ENCODE data around the gene PCDHAC2. TPM values are rescaled to one million over a fixed set of nuclear protein-coding genes. Genes with fewer than 3 reads are reported as not detected.

The PCDHAC2 gene, protein sequence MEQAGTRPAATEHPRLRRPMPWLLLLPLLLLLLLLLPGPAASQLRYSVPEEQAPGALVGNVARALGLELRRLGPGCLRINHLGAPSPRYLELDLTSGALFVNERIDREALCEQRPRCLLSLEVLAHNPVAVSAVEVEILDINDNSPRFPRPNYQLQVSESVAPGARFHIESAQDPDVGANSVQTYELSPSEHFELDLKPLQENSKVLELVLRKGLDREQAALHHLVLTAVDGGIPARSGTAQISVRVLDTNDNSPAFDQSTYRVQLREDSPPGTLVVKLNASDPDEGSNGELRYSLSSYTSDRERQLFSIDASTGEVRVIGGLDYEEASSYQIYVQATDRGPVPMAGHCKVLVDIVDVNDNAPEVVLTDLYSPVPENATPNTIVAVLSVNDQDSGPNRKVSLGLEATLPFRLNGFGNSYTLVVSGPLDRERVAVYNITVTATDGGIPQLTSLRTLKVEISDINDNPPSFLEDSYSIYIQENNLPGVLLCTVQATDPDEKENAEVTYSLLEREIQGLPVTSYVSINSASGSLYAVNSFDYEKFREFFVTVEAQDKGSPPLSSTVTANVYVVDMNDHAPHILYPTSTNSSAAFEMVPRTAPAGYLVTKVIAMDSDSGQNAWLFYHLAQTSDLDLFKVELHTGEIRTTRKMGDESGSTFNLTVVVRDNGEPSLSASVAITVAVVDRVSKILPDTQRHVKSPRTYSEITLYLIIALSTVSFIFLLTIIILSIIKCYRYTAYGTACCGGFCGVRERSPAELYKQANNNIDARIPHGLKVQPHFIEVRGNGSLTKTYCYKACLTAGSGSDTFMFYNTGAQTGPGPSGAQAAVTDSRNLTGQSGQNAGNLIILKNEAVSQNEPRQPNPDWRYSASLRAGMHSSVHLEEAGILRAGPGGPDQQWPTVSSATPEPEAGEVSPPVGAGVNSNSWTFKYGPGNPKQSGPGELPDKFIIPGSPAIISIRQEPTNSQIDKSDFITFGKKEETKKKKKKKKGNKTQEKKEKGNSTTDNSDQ
- 12.6 and 17.1 TPM in 2 replicates for total RNA-seq (2022)
- percentile 58 among the genes with signal in this experiment for Bru-seq, nascent RNA
- percentile 85 among the genes with signal in this experiment for BruChase-seq, experiment 1, labeled RNA remaining after a 6-hour chase
- percentile 79 among the genes with signal in this experiment for BruChase-seq, experiment 2, labeled RNA remaining after a 2-hour chase
- long read RNA-seq, full-length matches to known transcripts = 5 of 5 reads
- long read RNA-seq, partial matches to known transcripts = 0 of 5 reads
- long read RNA-seq, other reads (novel, unspliced or antisense) = 0 of 5 reads

DNA sequence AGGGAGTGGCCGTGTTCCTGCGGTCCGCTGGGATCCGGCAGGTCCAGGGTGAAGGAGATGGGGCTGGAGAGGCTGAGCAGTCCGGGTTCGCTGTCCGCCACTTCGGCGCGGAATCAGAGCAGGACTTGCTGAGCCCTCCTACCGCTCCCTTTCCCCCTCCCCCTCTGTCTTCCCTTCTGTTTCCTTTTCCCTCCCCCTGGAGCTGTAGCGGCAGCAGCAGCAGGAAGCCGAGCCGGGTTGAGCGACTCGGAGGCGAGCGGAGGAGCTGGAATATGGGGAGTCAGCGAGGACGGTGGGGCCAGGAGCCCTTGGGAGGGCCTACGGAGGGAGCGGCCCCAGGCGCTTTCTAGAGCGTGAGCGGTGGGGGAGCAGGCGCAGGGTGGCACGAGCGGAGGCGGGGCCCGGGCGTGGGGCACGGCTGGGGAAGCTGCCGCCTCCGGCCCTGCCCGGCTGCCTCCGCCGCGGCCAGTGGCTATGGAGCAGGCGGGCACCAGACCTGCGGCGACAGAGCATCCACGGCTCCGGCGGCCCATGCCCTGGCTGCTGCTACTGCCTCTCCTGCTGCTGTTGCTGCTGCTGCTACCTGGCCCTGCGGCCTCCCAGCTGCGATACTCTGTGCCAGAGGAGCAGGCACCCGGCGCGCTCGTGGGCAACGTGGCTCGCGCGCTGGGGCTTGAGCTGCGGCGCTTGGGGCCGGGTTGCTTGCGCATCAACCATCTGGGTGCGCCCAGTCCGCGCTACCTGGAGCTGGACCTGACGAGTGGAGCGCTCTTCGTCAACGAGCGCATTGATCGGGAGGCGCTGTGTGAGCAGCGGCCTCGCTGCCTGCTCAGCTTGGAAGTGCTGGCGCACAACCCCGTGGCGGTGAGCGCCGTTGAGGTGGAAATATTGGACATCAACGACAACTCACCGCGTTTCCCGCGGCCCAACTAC is at the start of gene PCDHAC2:
Gene PCDHAC2 (plus strand): TSS at position 184 of the 933 bp plus-strand sequence. CDS start 291 bp downstream, at position 475.
- peak within 1 kb of the TSS; percentile 99 for H3K4me3 Mint-ChIP-seq (ENCODE audit: low read depth, unreplicated experiment)
- intact Hi-C loops (cut with micrococcal nuclease; ENCODE audit: unreplicated experiment) = loop anchor here (1.0 to 2.0 kb wide), 2 partner anchors 38 to 75 kb away; no protein-coding TSS in a partner anchor
- H3K36me3 Mint-ChIP-seq (ENCODE audit: insufficient read depth, unreplicated experiment) = peaks cover 17% of the 10 kb centered on the region
- no peak for TF ChIP-seq CTCF (IDR thresholded peaks at IDR 0.05; ENCODE audit: unreplicated experiment)
- no peaks in the 10 kb centered on the region for H3K27me3 Mint-ChIP-seq (ENCODE audit: unreplicated experiment)
- no peaks in the 10 kb centered on the region for H3K9me3 Mint-ChIP-seq (ENCODE audit: low read depth, unreplicated experiment)
- peak within 1 kb of the TSS; percentile 97 for H3K27ac Mint-ChIP-seq (ENCODE audit: unreplicated experiment)
- peak; percentile 86 for DNase-seq
- peaks cover 50% of the 10 kb centered on the region for H3K4me1 Mint-ChIP-seq (ENCODE audit: low read depth, unreplicated experiment)
- CTCF ChIA-PET = interaction anchor here (0.8 to 2.1 kb wide), 7 partner anchors 10 to 84 kb away, joined by 3 to 13 read pairs (median 3); no protein-coding TSS in a partner anchor
- no TSS peak for BruUV-seq (replicated peaks)

DNA sequence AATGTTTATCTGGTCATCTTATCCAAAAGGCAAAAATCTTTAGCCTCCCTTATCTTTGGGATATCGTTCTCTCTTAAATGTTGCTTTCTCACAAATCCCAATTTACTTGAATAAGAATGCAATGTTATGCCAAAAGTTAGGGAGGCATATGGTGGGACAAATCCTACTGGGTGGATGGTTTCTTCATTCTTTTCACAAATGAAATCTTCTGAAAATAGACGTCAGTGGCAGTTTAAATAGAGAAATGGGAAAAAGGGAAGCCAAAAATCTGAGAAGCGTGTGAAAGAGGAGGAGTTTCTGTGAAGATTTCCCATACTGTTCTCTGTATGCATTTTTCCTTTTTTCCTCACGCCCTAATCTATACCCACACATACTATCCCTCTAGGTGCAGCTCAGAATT is 42.7 kb upstream of the PCDHAC2 start:
- H3K4me3 Mint-ChIP-seq (ENCODE audit: low read depth, unreplicated experiment) = no peak overlapping the region
- no peaks in the 10 kb centered on the region for H3K27me3 Mint-ChIP-seq (ENCODE audit: unreplicated experiment)
- peaks cover 16% of the 10 kb centered on the region for H3K36me3 Mint-ChIP-seq (ENCODE audit: insufficient read depth, unreplicated experiment)
- CTCF ChIA-PET = no interaction called here
- no peak overlapping the region for H3K27ac Mint-ChIP-seq (ENCODE audit: unreplicated experiment)
- intact Hi-C loops (cut with micrococcal nuclease; ENCODE audit: unreplicated experiment) = no loop called here
- no peaks in the 10 kb centered on the region for H3K9me3 Mint-ChIP-seq (ENCODE audit: low read depth, unreplicated experiment)
- no peak for TF ChIP-seq CTCF (IDR thresholded peaks at IDR 0.05; ENCODE audit: unreplicated experiment)
- no peaks in the 10 kb centered on the region for H3K4me1 Mint-ChIP-seq (ENCODE audit: low read depth, unreplicated experiment)
- BruUV-seq (replicated peaks) = no TSS peak
- no peak for DNase-seq

GRCh38 chr5:140925806-140926442 is 40.4 kb upstream of the PCDHAC2 start, which contains the start of gene PCDHAC1:
Gene PCDHAC1, plus strand, starts transcription at chr5:140926299. Its CDS starts 594 bp downstream, at chr5:140926893.
- intact Hi-C loops (cut with micrococcal nuclease; ENCODE audit: unreplicated experiment) = loop anchor here (1.0 to 2.0 kb wide), 2 partner anchors 43 to 114 kb away; partner anchors contain the start of gene PCDHA13
- H3K27ac Mint-ChIP-seq (ENCODE audit: unreplicated experiment) = no peak within 1 kb of the TSS
- no peaks in the 10 kb centered on the region for H3K9me3 Mint-ChIP-seq (ENCODE audit: low read depth, unreplicated experiment)
- no peaks in the 10 kb centered on the region for H3K27me3 Mint-ChIP-seq (ENCODE audit: unreplicated experiment)
- no TSS peak for BruUV-seq (replicated peaks)
- H3K4me3 Mint-ChIP-seq (ENCODE audit: low read depth, unreplicated experiment) = peak within 1 kb of the TSS; percentile 76
- CTCF ChIA-PET = interaction anchor here (2.7 kb wide), 1 partner anchor 115 kb away, joined by 33 read pairs; no protein-coding TSS in a partner anchor
- DNase-seq = peak; percentile 17
- TF ChIP-seq CTCF (IDR thresholded peaks at IDR 0.05; ENCODE audit: unreplicated experiment) = no peak
- no peaks in the 10 kb centered on the region for H3K4me1 Mint-ChIP-seq (ENCODE audit: low read depth, unreplicated experiment)
- H3K36me3 Mint-ChIP-seq (ENCODE audit: insufficient read depth, unreplicated experiment) = peaks cover 16% of the 10 kb centered on the region
